Measurements from ENCODE around the gene ADAMTS2. TPM values are rescaled to one million over a fixed set of nuclear protein-coding genes. Genes with fewer than 3 reads are reported as not detected.
"Not testable (repeated sequence)": the region's sequence is repeated elsewhere in the genome, so short reads cannot be mapped to it uniquely, and the experiment has no call there.

Gene ADAMTS2
- total RNA-seq, 1 donor from 2014 or later, result 0.78 TPM

DNA sequence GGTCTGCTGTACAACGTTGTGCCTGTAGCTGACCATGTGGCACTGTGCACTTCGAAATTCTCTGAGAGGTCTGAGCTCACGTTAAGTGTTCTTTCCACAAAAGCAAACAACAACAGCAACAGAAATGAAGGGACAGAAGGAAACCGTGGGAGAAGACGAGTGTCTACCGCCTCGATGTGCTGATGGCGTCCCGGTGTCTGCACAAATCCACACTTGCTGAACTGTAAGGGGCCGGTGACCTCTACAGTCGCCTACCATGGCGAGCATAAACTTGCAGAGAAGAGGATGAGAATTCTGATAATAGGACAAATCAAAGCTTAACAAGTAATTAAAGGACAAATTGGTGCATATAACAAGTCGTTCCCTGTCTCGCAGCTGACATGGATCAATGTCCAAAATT is 114.0 kb downstream of the ADAMTS2 start:
- no peak for DNase-seq

DNA sequence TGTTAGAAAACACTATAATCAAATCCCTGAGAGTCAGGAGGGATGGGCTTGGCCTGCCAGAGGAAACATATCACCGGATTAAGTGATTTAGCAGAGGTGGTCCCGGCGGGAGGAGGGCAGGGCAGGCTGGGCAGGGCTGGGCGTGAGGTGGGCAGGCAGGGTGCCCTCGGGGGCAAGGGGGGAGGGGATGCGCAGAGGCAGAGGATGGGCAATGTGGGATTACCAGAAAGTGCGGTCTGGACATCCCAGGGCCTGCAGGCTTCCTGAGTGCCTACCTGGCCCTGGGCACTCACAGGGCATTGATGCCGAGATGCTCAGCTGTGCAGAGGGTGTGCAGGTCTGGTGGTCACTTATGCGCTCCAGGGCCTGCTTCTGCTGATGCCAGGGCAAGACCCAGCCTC is 115.2 kb downstream of the ADAMTS2 start:
- DNase-seq, result no peak

DNA sequence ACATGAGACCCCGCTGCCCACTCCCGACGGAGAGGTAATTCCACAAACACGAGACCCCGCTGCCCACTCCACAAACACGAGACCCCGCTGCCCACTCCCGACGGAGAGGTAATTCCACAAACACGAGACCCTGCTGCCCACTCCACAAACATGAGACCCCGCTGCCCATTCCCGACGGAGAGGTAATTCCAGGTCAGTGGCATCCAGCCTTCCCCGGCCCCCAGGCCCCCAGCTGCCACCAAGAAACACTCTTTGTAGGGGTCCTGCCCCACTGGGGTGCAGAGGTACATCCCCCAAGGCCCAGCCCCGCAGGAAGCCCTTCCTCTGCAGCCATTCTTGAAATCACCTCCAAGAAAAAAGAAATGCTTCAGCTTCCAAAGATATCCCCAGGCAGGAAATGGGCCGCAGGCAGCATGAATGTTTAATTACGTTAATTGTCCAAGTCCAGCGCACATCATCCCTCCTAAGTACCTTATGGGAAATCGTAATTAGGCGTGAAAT is 115.9 kb downstream of the ADAMTS2 start:
- DNase-seq, result no peak

DNA sequence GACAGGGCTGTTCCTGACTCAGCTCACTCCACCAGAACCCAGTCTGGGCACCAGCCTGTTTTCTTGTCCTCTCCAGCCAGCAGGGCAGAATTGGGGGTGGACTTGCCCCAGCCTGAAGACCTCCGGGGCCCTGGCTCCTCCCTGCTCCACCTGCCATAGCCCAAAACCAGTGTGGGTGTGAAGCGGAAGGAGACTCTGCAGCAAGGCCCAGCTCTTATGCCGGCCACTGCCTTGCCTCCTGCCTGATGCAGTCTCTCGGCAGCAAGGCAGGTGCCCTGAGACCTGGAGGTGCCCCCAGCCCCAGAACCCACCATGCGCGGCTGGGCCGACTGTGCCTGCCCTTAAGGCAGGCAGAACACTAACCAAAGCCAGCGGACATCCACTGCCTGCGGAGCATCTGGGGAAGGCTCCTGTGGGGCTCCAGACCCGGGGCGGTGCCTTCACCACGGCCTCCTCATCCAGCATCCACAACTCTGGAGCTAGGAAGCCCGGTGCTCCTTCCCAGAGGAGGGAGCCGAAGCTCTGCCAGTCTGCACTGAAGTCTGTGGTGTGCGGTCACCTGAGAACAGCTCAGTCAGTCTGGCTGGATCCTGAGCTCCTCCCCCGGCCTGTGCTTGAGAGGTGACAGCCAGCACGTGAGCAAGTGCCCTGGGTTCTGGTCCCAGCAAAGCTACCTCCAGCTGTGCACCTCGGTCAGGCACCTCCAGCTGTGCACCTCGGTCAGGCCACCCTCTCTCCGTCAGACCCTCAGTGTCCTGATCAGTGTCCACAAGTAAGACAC is 116.7 kb downstream of the ADAMTS2 start:
- no peak for DNase-seq

DNA sequence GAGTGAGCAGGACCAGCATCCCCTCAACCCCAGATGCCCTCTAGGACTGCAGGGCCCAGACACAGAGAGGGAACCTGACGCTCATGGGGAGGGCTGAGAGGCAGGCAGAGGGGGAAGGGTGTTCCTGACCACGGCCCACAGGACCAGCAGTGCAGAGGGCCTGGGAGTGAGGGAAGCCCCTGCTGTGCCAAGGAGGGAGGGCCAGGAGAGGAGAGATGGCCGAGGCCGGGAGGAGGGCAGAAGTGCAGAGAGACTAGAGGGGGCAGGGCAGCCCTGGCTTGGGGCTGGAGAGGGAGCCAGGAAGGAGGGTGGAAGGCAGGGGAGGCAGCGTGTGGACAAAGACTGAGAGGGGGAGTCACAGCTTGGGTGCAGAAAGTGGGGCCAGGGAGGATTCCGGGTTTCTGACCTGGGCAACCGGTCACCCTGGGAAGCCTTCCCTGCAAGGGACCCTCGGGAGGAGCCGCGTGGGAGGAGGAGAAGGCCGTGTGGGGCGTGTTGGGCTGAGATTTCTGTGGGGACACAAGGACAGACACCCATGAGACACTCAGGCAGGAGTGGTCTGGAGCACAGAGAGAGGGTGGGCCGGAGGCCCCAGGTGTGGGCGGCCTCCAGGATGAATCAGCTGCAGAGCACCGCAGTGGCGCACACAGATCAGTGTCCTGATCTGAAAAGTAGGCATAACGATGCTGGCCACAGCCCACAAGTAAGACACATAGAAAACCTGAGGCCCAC is 117.5 kb downstream of the ADAMTS2 start:
- DNase-seq, result no peak

DNA sequence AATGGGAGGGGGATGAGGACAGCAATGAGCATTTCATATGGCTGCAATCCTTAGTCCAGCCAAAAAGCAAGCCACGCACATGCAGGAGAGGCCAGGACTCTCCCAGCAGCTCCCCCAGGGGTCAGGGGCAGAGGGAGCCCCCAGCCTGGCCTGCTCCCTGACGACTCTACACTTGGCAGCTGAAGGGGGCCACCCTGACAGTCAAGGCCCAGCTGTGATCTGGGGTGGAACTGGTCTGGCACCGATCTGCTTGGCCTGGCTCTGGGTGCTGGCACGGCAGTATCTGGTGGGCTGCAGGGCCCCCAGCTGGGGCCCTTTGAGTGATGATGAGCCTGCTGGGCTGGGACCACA is 118.1 kb downstream of the ADAMTS2 start:
- no peak for DNase-seq

DNA sequence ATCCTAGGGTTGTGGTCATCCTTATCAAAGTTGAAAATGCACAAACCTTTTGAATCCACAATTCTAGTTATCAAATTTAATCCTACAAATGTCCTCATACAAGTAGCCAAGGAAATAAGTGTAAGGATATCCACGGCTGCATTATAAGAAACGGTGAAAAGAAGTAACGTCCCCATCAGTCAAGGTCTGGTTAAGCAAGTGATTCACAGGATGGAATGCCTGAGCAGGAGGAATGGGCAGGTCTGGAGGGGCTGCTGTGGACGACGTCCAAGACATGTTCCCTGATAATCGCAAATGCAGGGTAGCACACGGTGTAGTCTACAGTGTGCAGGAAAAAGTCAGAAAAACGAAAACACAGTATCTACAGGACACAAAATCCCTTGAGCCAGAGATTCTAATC is 118.6 kb downstream of the ADAMTS2 start:
- no peak for DNase-seq

DNA sequence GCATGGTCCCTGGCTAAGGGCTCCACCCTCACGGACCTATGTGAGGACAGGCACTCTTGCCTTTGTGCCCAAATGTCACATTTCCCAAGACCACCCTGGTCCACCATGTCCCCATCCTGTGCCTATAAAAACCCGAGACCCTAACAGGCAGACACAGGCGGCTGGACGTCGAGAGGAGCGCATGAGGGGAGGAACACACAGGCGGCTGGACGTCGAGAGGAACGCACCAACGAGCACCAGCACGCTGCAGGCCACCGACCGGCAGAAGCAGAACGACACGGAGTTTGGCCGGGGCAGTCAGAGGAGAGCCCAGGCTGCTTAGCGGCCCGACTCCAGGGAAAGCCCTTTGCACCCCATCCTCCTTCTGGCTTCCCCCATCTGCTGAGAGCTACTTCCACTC is 119.9 kb downstream of the ADAMTS2 start:
- no peak for DNase-seq

DNA sequence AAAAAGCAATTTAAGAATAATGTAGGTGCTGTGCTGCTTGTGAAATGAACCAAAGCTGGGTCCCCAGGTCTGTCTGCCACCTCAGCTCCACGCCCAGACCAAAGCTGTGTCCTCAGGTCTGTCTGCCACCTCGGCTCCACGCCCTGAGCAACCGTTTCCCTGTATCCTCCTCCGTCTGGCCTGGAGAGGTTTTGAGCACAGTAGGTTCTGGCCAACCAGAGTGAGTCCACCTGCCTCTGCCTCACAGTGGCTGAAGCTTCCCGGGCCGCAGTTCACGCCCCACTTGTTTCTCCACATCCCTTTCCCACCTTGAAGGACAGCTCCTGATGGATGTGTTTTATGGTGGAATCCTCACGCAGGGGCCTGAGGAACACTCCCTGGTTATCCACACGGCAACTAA is 120.5 kb downstream of the ADAMTS2 start:
- no peak for DNase-seq

DNA sequence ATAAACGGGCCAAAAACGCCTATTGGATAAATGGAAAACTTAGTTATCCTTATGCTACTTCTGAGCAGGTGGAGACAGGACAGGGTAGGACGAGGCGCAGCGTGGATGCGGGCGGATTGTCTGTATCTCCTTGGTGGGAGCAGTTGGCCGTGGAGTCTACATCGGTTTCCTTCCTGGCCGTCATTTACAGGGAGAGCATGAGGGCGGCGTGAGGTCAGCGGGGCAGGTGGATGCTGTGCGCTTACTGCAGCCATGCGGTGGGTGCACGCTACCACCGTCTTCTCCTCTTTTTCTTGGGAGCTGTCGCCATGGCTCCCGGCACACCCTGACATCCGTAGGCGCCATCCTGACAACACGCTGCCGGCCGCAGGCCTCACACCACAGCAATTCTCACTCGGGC is 121.3 kb downstream of the ADAMTS2 start:
- no peak for DNase-seq

DNA sequence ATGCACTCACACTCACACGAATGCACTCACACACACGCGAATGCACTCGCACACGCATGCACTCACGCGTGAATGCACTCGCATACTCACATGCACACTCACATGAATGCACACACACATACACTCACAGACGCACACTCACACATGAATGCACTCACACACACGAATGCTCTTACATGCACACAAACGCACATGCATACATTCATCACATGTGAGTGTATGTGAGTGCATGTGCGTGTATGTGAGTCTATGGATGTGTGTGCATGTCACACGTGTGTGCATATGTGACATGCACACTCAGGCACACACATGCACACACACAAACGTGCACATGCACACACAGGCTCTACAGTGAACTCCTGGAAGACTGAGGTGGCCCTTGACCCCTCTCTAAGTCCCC is 121.7 kb downstream of the ADAMTS2 start:
- DNase-seq, result no peak

DNA sequence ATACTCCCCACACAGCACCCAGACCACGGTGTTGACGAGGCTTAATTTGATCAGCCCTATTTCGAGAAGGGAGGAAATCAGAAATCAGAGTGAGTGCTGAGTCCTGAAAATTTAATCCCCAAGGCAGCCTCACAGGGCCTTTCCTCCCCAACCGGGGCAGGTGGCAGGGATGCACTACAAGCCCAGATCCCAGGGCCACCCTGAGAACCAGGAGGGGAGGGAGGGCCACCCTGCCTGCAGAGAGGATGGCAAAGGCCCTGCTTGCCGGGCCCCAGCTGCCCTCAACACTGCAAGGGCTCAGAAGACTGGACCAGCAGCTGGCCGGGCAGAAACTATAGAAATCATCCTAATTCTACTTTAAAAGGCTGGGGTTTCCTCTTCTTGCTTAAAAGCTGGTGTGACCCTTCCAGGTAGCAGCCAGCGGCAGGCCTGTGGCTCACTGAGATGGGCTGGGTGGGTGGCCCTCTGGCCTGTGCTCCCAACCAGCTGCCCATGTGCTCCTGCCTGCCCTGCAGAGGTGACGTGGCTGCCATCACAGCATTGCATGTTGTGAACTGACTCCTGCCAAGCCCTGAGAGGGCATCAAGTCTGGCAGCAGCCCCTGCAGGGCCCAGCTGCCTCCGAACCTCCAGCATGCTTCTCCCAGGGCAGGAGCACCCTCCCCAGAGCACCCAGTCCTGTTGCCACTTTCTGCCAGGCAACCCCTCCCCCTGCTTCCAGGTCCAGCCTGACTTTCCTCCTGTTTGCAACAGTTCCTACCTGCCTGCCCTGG is 122.8 kb downstream of the ADAMTS2 start:
- no peak for DNase-seq

DNA sequence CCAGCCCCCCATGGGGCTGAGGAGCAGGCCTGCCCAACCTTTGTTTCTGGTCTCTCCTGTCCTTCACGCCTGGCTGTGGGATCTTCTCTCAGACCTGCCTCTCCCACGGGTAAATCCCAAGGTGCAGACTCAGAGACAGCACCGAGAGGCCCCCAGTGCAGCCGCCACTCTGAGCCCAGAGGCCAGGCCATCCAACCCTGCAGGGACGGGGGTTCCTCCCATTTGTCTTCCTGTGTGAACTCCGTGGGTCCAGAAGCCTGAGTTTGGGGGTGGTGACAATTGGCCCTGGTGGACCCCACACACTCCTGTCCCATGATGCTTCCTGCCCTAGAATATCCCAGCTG is 123.4 kb downstream of the ADAMTS2 start:
- DNase-seq, result no peak

DNA sequence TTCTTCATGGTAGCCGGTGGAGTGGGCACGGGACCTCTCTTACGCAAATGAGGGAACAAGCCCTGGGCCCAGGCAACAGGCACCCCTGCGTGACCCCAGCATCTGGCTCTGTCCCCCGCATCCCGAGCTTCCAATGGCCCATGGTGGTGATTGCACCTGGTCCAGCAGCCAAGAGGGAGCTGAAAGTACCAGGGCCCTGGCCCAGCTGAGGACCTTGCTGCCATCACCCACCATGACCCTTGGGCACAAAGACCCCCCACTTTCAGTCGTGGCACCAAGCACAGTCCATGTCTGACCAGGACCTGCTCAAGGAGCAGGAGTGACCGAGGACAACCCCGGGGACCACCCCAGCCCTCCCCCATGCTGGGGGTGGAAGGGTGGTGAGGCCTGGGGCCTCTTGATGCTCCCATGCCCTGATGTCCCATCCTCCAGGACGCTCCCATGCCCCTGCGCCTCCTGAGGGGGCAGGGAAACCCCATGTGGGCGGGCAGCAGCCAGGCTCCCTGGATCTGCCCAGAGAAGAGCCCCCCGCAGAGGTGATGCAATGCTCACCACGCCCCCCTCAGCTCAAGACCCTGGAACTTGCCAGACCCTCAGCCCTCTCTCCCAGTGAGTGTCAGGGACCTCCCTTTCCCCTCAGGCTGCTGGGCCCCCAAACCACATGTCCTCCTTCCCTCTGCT is 123.9 kb downstream of the ADAMTS2 start:
- no peak for DNase-seq

DNA sequence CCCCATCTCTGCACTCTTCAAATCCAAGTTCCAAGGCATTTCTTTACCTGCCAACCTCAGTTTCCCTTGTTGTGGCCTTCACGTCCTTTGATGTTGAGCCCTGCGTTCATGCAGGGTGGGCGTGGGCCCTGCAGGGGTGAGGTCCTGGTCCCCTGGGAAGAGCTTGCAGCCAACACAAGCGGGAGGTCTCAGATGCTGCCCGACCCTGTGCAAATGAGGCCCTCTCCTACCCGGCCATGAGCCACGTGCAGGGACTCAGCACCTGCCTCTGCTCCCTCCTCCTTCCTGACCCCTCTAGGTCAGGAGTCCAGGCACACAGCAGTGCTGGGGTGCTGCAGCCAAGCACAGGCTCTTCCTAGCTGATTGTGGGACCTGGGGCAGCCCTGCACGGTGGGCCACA is 124.5 kb downstream of the ADAMTS2 start:
- DNase-seq, result no peak

DNA sequence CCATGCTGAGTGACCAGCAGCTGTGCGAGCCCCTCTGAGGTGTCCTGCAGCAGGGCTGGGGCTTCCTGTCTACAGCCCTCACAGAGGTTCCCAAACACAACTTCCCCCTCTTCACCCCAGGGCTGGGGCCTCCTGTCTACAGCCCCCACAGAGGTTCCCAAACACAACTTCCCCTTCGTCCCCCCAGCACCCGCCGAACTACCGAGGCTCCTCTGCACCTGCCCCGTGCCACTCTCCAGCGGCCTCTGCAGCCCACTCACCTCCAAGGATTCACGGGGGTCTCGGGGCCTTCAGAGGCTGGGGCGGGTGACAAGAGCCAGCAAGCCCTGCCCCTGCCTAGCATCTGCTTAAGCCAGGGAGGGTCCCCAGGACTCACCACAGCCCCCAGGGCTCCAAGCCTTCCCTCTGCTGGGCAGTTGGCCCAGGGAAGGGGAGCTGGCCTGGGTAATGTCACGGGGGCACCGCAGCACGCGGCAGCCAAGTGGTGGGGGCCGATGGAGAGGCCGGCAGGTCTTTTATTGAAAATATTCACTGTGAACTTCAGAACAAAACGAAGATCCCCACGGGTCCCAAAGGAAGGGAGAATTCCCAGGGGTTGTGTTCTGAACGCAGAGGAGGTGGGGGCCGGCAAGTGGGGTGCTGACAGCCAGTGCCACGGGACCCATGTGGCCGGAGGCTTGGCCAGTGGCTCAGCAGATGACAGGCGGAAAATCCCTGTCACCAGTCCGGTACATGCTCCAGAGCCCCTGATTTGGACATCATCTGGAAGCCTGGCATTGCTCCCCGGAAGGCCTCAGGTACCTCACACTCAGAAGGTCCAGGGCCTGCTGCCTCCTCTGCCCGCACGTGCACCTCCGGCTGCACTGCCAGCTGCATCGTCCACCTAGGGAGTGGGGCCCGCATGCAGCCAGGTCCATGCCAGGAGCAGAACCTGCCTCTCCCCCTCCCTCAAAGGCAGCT is 125.3 kb downstream of the ADAMTS2 start:
- no peak for DNase-seq

DNA sequence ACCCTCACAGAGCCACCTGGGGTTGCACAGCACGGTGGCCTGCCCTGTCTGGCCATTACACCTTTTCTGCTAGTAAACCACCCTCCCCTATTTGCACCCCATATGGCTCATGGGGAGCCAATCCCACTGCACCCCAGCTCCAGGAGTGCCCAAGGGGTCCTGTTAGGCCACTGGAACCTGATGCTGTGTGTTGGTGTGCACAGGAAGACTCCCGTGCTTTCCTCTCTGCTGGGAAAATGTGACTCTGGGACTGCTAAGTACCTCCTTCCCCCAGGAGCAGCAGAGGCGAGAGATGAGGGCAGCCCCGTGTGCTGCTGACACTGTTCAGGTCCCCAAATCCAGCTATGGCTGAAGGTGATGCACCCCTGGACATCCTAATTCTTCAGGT is 126.3 kb downstream of the ADAMTS2 start:
- DNase-seq, result no peak

DNA sequence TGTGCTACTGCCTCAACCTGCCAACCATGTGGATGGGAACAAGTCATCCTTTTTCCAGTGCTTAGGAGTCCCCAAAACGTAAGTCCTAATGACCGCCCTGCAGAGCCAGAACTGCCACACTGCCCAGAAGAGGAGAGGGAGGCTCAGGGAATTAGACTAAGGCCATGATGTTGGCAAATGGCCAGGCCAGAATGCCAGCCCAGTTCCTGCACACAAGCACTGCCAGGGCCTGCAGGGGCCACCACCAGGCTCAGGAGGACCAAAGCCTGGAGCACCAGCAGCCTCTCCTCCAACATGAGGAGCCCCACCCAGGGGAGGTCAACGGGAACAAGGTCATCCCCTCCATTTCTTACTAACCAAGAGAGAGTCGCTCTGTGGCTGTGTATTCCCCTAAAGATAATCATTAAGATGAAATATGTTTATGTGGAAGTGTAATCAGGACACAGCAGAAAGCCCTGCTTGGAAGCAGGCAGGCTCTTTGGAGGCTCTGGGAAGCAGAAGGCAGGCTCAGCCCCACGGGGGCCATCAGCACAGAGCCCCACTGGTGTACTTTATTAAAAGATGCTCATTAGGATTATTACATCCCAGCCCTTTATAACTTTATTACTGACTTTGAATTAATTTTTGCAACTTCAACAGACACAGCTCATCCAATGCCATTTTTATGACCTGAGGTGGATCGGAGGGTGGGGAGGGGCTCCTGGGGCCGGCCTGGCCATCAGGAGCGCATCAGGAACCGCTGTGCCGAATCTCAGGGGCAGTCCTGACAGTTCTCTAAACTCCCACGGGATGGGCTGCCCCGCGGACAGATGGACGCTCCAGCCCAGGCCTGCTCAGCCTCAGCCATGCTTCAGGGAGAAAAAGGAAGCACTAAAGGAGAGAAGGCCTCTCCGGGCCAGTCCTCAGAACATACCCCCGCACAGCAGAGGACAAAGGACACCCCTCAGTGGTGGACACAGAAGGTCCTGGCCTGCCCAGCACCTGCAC is 127.0 kb downstream of the ADAMTS2 start:
- no peak for DNase-seq

DNA sequence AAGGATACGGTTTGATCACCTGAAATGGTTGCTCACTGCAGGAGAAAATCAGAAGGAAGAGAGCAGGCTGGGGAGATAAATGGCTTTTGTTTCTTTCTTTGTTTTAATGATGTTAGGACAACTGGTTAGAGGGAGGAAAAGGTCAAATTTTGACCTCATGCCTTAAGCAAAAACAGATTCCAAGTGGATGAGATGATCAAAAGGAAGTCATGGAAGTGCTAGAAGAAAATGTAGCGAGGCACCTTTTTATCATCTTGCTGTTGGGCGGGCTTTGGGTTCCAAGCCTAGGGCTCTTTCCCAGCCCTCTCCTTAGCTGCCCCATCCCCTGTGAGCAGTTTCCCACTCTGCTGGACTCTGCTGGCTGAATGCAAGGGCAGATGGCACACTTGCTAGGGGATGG is 127.9 kb downstream of the ADAMTS2 start:
- no peak for DNase-seq

DNA sequence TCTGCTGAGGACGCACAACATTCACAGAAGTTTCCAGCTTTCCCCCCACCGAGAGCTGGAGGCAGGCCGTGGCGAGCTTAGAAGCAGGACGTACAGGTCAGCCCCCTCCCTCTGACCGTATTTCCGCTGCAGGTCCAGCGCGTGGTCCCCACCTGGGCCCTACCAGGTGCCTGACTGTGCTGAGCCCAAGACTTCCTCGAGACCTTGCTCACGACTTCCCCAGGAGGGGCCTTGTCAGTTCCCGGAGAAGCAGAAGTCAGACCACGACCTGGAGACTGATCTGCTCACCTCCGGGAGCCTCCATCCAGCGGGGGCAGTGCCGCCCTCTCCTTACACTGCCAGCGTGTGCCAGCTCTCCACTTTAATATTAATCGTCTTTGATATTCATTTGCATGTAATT is 128.9 kb downstream of the ADAMTS2 start:
- DNase-seq, result not testable (repeated sequence)

Measured in occipital lobe (tissue), 2 donors.